Suppressor macrophage treated with lipopolysaccharide for 4 hours (primary cell): ENCODE results near the gene KRTAP2-2.
"Not testable (repeated sequence)": the region's sequence is repeated elsewhere in the genome, so short reads cannot be mapped to it uniquely, and the experiment has no call there.

Source experiments
- DNase-seq: peaks from one replicate; pipeline ENCODE4 v3.0.0-alpha.2; 2020

Gene KRTAP2-2, protein sequence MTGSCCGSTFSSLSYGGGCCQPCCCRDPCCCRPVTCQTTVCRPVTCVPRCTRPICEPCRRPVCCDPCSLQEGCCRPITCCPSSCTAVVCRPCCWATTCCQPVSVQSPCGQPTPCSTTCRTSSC

DNA sequence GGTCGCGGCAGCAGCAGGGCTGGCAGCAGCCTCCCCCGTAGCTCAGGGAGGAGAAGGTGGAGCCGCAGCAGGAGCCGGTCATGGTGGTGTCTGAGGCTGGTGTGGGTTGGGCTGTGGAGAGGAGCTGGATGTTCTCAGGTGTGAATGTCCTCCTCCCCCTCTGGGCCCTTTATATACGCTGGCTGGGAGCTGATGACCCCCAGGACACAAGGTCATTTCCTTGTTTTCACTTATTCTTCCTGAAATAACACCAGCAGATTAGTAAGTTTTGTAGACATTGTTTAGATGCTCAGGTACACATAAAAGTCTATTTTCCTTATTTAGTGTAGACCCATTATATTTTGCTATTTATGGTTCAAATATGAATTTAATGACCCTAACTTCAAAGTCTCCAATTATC, at the start of gene KRTAP2-2:
Gene KRTAP2-2 (minus strand): TSS at position 101 of the 400 bp plus-strand sequence. CDS start 19 bp downstream, at position 82.
- not testable (repeated sequence) for DNase-seq

- DNase-seq: not testable (repeated sequence)
Measured at GRCh38 chr17:41104386-41105038, 49.5 kb upstream of the KRTAP2-2 start.

DNA sequence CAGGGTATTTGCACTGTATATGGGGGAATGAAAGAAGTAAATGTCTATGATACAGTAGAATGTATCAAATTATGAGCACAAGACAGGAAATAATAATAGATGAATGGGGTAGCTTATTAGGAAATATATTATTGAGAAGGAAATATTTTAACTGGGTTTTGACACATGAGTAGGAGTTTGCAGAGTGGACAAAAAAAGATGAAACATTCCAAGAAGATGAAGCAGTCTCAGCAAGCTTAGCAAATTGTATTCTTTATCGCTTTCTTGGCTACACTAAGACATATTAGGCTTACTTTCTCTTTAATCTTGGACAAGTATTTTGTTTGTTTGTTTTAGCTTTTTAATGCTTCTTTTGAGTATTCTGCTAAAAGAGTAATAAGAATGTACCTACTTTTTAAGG, 48.9 kb upstream of the KRTAP2-2 start:
- no peak for DNase-seq

GRCh38 chr17:41101586-41102259, 46.7 kb upstream of the KRTAP2-2 start, which contains the start of gene KRTAP4-16:
Gene KRTAP4-16 (minus strand): TSS chr17:41102209. CDS start chr17:41102209, 0 bp downstream.
- no peak for DNase-seq

- DNase-seq: not testable (repeated sequence)
Measured at GRCh38 chr17:41099682-41100480, 44.9 kb upstream of the KRTAP2-2 start.

DNA sequence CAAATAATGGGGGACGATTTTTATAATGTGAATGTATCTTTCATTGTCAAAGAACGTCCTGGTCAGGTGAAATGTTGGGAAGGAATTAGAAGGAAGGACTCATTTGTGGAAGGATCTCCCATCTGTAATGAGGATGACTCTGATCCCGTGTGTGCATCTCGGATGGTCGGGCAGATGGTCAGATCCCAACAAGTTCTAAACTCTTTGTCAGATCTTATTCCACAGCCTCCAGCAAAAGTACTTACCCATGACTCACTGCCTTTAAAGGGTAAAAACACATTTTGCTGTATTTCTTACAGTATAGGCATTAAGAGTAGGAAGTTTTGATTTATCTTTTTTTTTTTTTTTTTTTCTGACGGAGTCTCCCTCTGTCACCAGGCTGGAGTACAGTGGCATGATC, 43.5 kb upstream of the KRTAP2-2 start:
- no peak for DNase-seq

- no peak for DNase-seq
Measured at GRCh38 chr17:41098042-41098441, 43.0 kb upstream of the KRTAP2-2 start, which contains the start of gene KRTAP4-8. Gene KRTAP4-8 (minus strand): TSS chr17:41098142. CDS start chr17:41098084, 58 bp downstream.

GRCh38 chr17:41096055-41096454, 41.0 kb upstream of the KRTAP2-2 start:
- DNase-seq: no peak

- DNase-seq: not testable (repeated sequence)
Measured at GRCh38 chr17:41088760-41089352, 33.8 kb upstream of the KRTAP2-2 start.

DNA sequence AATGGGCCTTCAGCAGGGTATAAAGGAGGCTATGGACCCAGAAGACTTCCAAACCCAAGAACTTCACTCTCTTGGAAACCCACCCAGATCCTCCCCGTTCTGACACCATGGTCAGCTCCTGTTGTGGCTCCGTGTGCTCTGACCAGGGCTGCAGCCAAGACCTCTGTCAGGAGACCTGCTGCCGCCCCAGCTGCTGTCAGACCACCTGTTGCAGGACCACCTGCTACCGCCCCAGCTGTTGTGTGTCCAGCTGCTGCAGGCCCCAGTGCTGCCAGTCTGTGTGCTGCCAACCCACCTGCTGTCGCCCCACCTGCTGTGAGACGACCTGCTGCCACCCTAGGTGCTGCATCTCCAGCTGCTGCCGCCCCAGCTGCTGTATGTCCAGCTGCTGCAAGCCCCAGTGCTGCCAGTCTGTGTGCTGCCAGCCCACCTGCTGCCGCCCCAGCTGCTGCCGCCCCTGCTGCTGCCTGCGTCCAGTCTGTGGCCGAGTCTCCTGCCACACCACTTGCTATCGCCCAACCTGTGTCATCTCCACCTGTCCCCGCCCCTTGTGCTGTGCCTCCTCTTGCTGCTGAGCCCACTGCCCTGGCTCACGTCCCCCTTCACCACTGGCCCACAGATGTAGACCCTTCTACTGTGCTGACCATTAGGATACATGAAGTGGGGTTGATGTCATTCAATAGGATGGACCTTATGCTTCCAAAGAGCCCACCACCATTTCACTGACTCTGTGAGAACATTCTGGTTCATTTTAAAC, 29.2 kb upstream of the KRTAP2-2 start, which contains the start of gene KRTAP4-7:
Gene KRTAP4-7 (plus strand): TSS at position 51 of the 757 bp plus-strand sequence. CDS start 57 bp downstream, at position 108.
- not testable (repeated sequence) for DNase-seq

DNA sequence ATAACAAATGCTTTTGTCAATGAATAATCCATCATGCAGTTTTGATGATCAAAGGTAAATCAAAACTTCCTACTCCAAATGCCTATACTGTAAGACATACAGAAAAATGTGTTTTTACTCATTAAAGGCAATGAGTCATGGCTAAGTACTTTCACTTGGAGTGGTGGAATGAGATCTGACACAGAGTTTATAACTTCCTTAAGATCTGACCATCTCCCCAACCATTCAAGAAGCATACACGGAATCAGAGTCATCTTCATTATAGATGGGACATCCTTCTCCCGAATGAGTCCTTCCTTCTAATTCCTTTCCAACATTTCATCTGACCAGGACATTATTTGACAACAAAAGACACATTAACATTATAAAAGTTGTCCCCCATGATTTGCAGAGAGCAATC, 28.4 kb upstream of the KRTAP2-2 start:
- DNase-seq: not testable (repeated sequence)

GRCh38 chr17:41082626-41083025, 27.6 kb upstream of the KRTAP2-2 start:
- no peak for DNase-seq

GRCh38 chr17:41076788-41077187, 21.8 kb upstream of the KRTAP2-2 start:
- no peak for DNase-seq

DNA sequence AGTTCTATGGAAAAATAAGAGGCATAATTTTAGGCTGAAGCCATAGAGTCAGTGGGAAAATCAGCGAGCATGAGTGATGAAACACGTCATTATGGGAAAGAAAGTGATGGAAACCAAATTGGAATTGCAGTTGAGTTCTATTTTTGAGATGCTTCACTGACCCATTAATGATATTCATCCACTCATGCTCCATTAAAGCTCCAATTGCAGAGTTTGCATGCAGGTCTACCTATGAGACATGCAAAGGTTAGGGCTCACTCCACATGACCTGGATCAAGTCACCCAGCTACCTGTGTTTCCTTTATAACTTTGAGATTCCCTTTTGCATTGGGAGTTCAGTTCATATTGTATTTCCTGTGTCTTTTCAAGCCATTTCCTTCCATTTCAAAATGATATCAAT, 18.6 kb upstream of the KRTAP2-2 start:
- no peak for DNase-seq

DNA sequence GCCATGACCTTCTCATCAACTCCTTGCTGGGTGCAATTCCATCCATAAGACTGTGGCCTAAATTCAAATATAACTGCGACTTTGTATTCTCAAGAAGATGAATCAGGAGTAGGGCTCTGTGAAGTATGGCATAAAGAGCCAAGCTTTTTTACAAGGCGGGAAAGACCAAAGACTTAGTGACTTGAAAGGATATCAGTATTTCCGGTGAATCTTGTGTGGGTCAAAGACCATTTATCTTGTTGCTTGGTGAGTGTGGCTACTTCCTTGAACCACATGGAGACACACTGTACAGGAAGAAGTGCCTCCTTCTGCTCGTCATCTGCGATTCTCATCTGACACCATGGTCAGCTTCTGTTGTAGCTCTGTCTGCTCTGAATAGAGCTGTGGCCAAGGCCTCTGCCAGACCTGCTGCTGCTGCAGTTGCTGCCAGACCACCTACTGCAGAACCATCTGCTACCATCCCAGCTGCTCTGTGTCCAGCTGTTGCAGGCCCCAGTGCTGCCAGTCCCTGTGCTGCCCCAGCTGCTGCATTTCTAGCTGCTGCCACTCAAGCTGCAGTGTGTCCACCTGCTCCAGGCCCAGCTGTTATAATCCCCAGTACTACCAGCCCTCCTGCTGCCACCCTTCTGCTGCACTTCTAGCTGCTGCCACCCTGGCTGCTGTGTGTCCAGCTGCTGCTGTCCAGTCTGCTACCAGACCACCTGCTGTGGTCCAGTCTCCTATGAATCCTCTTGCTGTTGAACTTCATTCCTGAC, 16.8 kb upstream of the KRTAP2-2 start:
- no peak for DNase-seq

- DNase-seq: no peak
Measured at GRCh38 chr17:41069031-41069430, 14.0 kb upstream of the KRTAP2-2 start.

DNA sequence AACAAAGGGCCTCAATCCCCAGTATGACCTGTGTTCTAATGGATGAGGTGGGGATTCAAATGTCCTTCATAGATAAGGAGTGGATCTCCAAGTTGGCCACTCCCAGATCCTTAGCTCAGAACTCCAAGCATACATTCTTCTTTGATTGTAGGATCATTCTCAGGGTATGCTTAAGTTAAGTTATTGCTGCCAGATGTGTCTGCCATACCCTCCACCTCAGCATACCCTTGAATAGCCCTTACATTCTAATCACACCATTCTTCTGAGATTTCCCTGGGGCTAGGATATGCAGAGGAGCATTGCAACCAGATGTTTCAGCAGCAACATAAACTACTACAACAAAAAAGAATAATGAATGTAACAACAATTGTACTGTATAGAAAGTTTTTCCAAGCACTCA, 12.3 kb upstream of the KRTAP2-2 start:
- no peak for DNase-seq

DNA sequence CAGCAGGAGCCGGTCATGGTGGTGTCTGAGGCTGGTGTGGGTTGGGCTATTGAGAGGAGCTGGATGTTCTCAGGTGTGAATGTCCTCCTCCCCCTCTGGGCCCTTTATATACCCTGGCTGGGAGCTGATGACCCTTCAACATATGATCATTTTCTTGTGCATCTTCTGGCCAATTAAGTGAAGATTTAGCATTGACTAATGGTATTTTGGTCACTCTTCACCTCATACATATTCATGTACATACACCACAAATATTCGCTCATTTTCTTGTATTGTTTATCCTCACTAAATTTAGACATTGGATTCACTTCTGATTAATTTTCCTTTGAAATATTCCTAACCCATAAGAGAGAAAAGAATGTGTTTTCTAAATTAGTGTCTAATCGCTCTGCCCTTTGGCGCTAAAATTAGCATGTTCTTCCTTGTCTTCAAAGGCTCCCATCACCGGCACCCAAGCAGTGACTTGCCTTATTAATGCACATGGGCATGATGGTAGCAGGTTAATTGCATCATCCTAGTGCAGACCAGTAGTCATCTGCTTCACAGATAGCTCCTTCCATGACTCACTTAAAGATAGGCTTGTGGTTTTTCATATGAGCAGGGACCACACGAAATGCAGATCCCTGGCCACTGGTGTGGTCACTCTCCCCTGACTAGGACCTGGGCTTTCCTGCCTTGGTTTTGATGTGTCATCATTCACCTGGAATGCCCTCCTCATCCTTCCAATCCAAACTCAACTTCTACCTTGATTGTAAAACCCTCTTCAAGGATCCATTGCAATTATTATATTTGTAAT, 11.0 kb upstream of the KRTAP2-2 start, which contains the start of gene KRTAP2-4:
Gene KRTAP2-4 (minus strand): TSS at position 51 of the 796 bp plus-strand sequence. CDS start 34 bp downstream, at position 17.
- DNase-seq: peak; percentile 9

- not testable (repeated sequence) for DNase-seq
Measured at GRCh38 chr17:41065016-41065689, 10.1 kb upstream of the KRTAP2-2 start.
